Body of pancreas (tissue), 4 donors: ENCODE results near the gene MTFR2.

Experiments
- CTCF ChIP-seq, 7 experiments: fragments of 450-650 bp in 4 of 7; fragments of 200-600 bp in 3 of 7; sonication (generic) in 3 of 7; IDR thresholded peaks; one replicate each; pipeline ENCODE4 v1.5.1; 2016 to 2019; ENCODE audit warnings: antibody characterized with exemption in 7 of 7
- POLR2A ChIP-seq, 3 donors: fragments of 450-650 bp; IDR thresholded peaks; one replicate each; pipeline ENCODE4 v1.6.1; 2016; ENCODE audit warnings: antibody characterized with exemption in 3 of 3, mild to moderate bottlenecking in 2 of 3

DNA sequence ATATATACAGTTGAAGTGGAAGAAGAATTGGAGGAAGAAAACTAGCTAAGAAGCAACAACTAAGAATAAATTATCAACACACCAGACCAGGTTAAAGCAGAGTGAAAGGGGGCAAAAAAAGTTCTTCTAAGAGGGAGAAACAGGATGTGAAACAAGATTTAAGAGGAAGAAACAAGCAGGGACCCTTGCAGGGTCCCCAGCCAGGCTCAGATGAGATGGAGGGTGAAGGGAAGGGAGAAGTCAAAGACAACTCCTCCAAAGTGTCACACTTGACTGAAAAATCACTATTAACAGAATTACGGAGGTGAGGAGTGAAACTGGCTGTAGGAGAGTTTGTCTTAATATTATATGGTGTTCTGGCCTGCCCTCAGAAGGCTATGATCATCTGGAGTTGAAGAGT, 65.4 kb downstream of the MTFR2 start:
- TF ChIP-seq CTCF (IDR thresholded peaks at IDR 0.05), result no peak
- TF ChIP-seq POLR2A (IDR thresholded peaks at IDR 0.05), result no peak
